Lung (tissue), 12 donors: ENCODE results near the gene SLC12A8. TPM values are rescaled to one million over a fixed set of nuclear protein-coding genes. Genes with fewer than 3 reads are reported as not detected.

Experiments
- ATAC-seq: fragments of 200-7000 bp; cut with Tn5 transposase; one replicate; pipeline ENCODE4 v1.9.1; 2020; ENCODE audit warnings: moderate number of reproducible peaks; ENCODE audit not compliant: insufficient read depth, low FRiP score
- DNase-seq, 3 donors: peaks; one replicate each; pipeline ENCODE4 v3.0.0-alpha.2; 2013 to 2017
- H3K27ac ChIP-seq, 2 donors: one replicate each; pipeline ENCODE4 v1.5.1; 2013; ENCODE audit warnings: mild to moderate bottlenecking in 2 of 2, moderate library complexity in 2 of 2, control low read depth in 1 of 2, inconsistent platforms in 1 of 2, low read depth in 1 of 2, low read length in 1 of 2
- H3K27me3 ChIP-seq, 3 donors: one replicate each; pipeline ENCODE4 v1.5.1; 2013; ENCODE audit warnings: low read length in 2 of 3; ENCODE audit not compliant: control insufficient read depth in 3 of 3, insufficient read depth in 3 of 3
- H3K36me3 ChIP-seq, 4 donors: one replicate each; pipeline ENCODE4 v1.5.1; 2013; ENCODE audit warnings: low read length in 4 of 4, mild to moderate bottlenecking in 1 of 4, moderate library complexity in 1 of 4; ENCODE audit not compliant: control insufficient read depth in 4 of 4, insufficient read depth in 4 of 4
- H3K4me1 ChIP-seq, 5 donors: one replicate each; pipeline ENCODE4 v1.5.1; 2013; ENCODE audit warnings: low read length in 5 of 5, mild to moderate bottlenecking in 2 of 5, moderate library complexity in 1 of 5; ENCODE audit not compliant: control insufficient read depth in 5 of 5, insufficient read depth in 5 of 5
- H3K4me3 ChIP-seq: one replicate; pipeline ENCODE4 v1.5.1; 2013; ENCODE audit warnings: mild to moderate bottlenecking, control low read depth, moderate library complexity
- H3K9ac ChIP-seq, 2 donors: one replicate each; pipeline ENCODE4 v1.5.1; 2013; ENCODE audit warnings: low read length in 2 of 2, control low read depth in 1 of 2; ENCODE audit not compliant: insufficient read depth in 1 of 2
- H3K9me3 ChIP-seq, 4 donors: one replicate each; pipeline ENCODE4 v1.5.1; 2013; ENCODE audit warnings: low read length in 3 of 4, mild to moderate bottlenecking in 1 of 4, moderate library complexity in 1 of 4; ENCODE audit not compliant: control insufficient read depth in 4 of 4, insufficient read depth in 3 of 4
- WGBS, 2 donors: extraction: QIAGEN DNeasy Blood & Tissue Kit; methylation state at CpG; one replicate each; pipeline ENCODE4 v1.1.7; 2013; 5-methylcytosine and 5-hydroxymethylcytosine counted together
- polyA plus RNA-seq, 2 donors: library from polyadenylated mRNA; stranded (reverse); fragments of 200-250 nt; gene quantifications; one replicate each; pipeline ENCODE4 v1.2.1, GENCODE V29; 2013
- total RNA-seq, 2 donors: library from RNA; depleted of rRNA in 1 of 2; stranded (reverse); fragments of >200 nt in 1 of 2; gene quantifications; one replicate each; pipeline ENCODE4 v1.2.1, GENCODE V29; 2014 to 2021
- TF ChIP-seq, protein P1 (sequence below): IDR thresholded peaks from 2 replicates; pipeline ENCODE4 v1.5.1; 2012; ENCODE audit warnings: mild to moderate bottlenecking; ENCODE audit errors: control extremely low read depth, extremely low read depth
- donor health status: control.
- donor health status: control.
- donor health status: Bipolar disorder and iron deficiency.
- donor health status: healthy.
- donor health status: DM: yes; HTN: yes; CAD: no.

Gene SLC12A8
- total and polyA plus RNA-seq, 4 donors = 3.1 to 9.8 (median 5.8) TPM

DNA sequence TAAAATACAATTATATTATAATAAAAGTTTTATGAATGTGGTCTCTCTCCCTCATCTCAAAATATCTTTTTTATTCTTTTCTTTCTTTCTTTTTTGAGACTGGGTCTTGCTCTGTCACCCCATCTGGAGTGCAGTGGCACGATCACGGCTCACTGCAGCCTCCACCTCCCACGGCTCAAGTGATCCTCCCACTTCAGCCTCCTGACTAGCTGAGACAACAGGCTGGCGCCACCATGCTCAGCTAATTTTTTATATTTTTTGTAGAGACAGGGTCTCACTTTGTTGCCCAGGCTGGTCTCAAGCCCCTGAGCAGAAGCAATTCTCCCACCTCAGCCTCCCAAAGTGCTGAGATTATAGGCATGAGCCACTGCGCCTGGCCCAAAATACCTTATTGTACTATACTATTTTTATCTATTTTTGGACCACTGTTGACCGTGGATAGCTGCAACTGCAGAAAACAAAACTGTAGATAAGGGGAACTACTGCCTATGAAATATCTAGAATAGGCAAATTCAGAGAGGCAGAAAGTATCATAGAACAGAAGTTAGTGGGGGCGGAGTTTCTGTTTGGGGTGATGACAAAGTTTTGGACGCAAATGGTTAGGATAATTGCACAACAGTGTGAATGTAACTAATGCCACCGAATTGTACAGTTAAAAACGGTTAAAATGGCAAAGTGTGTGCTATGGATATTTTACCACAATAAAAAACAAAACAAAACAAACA lies 66.6 kb downstream of the SLC12A8 start:
- WGBS, 2 donors = 59 to 71% methylated on average over 10 of the region's 10 CpGs
- Histone ChIP-seq H3K27me3 (no peaks in the 10 kb centered on the region), H3K36me3 (no peaks in the 10 kb centered on the region), H3K4me1 (peaks cover 0 to 43% (median 15%) of the 10 kb centered on the region in 5 donors), H3K9me3 (peaks cover 0 to 4% (median 0%) of the 10 kb centered on the region in 4 donors), H3K9ac (no peak overlapping the region), H3K27ac (no peak overlapping the region), H3K4me3 (no peak overlapping the region)
- ATAC-seq = no peak
- DNase-seq = no peak
- TF ChIP-seq, protein P1, sequence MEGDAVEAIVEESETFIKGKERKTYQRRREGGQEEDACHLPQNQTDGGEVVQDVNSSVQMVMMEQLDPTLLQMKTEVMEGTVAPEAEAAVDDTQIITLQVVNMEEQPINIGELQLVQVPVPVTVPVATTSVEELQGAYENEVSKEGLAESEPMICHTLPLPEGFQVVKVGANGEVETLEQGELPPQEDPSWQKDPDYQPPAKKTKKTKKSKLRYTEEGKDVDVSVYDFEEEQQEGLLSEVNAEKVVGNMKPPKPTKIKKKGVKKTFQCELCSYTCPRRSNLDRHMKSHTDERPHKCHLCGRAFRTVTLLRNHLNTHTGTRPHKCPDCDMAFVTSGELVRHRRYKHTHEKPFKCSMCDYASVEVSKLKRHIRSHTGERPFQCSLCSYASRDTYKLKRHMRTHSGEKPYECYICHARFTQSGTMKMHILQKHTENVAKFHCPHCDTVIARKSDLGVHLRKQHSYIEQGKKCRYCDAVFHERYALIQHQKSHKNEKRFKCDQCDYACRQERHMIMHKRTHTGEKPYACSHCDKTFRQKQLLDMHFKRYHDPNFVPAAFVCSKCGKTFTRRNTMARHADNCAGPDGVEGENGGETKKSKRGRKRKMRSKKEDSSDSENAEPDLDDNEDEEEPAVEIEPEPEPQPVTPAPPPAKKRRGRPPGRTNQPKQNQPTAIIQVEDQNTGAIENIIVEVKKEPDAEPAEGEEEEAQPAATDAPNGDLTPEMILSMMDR = no peak

- H3K9me3 ChIP-seq = peaks cover 0 to 4% (median 0%) of the 10 kb centered on the region in 4 donors
- 80 to 87% methylated on average over 5 of the region's 5 CpGs for WGBS, 2 donors
- H3K4me1 ChIP-seq = peaks cover 0 to 43% (median 15%) of the 10 kb centered on the region in 5 donors
- no peak overlapping the region for H3K9ac ChIP-seq
- no peak overlapping the region for H3K4me3 ChIP-seq
- TF ChIP-seq, protein P1 = no peak
- H3K27me3 ChIP-seq = no peaks in the 10 kb centered on the region
- peak overlapping the region in 1 of 2 donors; percentile 64 for H3K27ac ChIP-seq
- DNase-seq = no peak
- ATAC-seq = no peak
- no peaks in the 10 kb centered on the region for H3K36me3 ChIP-seq
Measured at GRCh38 chr3:125144653-125145314, 67.8 kb downstream of the SLC12A8 start.

DNA sequence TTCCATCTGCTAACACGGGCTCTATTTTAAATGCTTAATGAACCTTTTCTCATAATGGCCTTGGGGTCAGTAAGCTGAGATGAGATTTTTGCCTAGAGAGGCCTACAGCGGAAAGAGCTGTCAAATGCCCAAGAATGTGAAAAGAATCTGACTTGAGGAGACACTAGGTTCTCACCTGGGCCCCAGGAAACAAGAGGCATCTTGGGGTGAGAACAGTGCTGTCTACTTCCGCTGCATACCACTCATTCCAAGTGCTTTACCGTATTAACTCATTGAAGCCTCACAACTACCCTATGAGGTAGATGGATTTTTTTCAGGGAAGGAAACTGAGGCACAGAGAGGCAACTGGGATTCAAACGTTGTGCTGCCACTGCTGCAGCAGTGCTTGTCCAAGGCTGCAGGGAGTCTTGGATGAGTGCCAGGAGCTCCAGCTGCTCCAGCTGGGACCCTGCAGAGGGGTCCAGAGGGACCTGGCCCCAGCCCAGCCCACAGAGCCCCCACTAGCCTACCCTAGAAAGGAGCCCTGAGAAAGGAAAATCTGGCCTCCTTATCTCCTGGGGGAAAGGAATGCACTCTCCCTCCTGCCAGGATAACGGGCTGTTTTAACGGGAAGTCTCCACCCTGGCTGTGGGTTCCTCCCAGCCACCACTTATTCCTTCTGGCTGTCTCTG lies 68.4 kb downstream of the SLC12A8 start:
- no peaks in the 10 kb centered on the region for H3K27me3 ChIP-seq
- ATAC-seq (no peak), DNase-seq (peak; percentile 80 to 83 (median 81))
- no peak overlapping the region for H3K4me3 ChIP-seq
- peak overlapping the region in 1 of 2 donors; percentile 64 for H3K27ac ChIP-seq
- 49 to 54% methylated on average over 7 of the region's 7 CpGs for WGBS, 2 donors
- no peak overlapping the region for H3K9ac ChIP-seq
- TF ChIP-seq, protein P1 = no peak
- H3K36me3 ChIP-seq = no peaks in the 10 kb centered on the region
- H3K4me1 ChIP-seq = peaks cover 0 to 42% (median 15%) of the 10 kb centered on the region in 5 donors
- peaks cover 0 to 4% (median 0%) of the 10 kb centered on the region in 4 donors for H3K9me3 ChIP-seq
